Glutamatergic neuron (in vitro differentiated cells): ENCODE data around the gene DENND4B. TPM values are rescaled to one million over a fixed set of nuclear protein-coding genes. Genes with fewer than 3 reads are reported as not detected.

ENCODE experiments used
- DNase-seq: peaks from one replicate; pipeline ENCODE4 v3.0.0; 2022
- H3K27ac Mint-ChIP-seq: one replicate; pipeline ENCODE4 v1.8.0; 2020; ENCODE audit warnings: mild to moderate bottlenecking, mixed read lengths, inconsistent platforms; ENCODE audit not compliant: unreplicated experiment
- H3K27me3 Mint-ChIP-seq: one replicate; pipeline ENCODE4 v1.8.0; 2020; ENCODE audit warnings: mild to moderate bottlenecking, moderate library complexity, mixed read lengths, inconsistent platforms; ENCODE audit not compliant: unreplicated experiment
- H3K36me3 Mint-ChIP-seq: one replicate; pipeline ENCODE4 v1.8.0; 2020; ENCODE audit warnings: mild to moderate bottlenecking, mixed read lengths, inconsistent platforms; ENCODE audit not compliant: unreplicated experiment
- H3K4me1 Mint-ChIP-seq: one replicate; pipeline ENCODE4 v1.8.0; 2020; ENCODE audit warnings: mild to moderate bottlenecking, low read depth, mixed read lengths, inconsistent platforms; ENCODE audit not compliant: unreplicated experiment
- H3K4me3 Mint-ChIP-seq: one replicate; pipeline ENCODE4 v1.8.0; 2020; ENCODE audit warnings: mild to moderate bottlenecking, mixed read lengths, inconsistent platforms; ENCODE audit not compliant: unreplicated experiment
- H3K9me3 Mint-ChIP-seq: one replicate; pipeline ENCODE4 v1.8.0; 2020; ENCODE audit warnings: mild to moderate bottlenecking, moderate library complexity, mixed read lengths, inconsistent platforms; ENCODE audit not compliant: unreplicated experiment
- total RNA-seq: library from RNA; stranded (reverse); fragmentation: NEBNext Ultra II Directional; extraction: Animal tissue kit (Norgen Biotek cat#: 25700); gene quantifications from one replicate; pipeline ENCODE4 v1.2.1, GENCODE V29; 2021; ENCODE audit not compliant: unreplicated experiment
- TF ChIP-seq, protein P1 (sequence below): fragments of 200-600 bp; sonication (generic); IDR thresholded peaks from one replicate; pipeline ENCODE4 v1.5.0; 2021; ENCODE audit not compliant: partially characterized antibody, unreplicated experiment

DENND4B gene
- total RNA-seq, 1 donor from 2014 or later: 72.9 TPM

DNA sequence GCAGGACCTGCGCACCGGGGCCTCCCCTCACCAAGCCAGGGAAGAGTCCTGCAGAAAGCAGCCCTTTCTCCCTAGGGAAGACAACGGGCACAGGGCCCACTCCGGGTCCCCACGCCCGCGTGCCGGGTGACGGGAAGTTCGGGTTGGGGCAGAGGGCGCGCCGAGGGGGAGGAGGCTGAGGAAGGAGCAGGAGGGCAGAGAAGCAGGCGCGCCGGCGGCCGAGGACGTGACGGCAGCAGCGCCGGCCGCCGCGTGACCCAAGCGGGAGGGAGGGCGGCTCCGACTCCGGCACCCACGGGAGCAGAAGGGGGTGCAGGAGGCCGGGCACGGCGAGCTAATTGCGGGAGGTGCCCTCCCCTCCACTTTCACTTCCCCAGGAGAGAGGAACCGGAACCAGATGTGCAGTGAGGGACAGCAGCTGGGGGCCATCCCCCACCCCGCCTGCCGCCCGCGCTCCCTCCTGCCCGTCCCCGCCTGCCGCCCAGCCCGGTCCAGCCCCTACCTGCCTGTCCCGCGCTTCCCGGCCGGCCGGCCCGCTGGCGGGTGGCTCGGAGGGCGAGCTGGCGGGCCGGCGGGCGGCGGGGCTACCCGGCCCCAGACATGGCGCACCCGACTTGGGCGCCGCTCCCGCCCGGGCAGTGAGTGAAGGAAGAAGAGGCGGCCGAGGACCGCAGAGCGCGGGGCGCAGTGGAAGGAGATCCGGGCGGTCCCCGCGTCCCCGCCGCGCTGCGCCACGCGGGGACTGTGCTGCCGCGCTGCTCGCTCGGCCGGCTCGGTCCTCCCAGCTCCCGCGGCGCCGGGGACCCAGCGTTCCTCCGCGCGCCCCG, 510 bp downstream of the DENND4B start:
- TF ChIP-seq, protein P1, sequence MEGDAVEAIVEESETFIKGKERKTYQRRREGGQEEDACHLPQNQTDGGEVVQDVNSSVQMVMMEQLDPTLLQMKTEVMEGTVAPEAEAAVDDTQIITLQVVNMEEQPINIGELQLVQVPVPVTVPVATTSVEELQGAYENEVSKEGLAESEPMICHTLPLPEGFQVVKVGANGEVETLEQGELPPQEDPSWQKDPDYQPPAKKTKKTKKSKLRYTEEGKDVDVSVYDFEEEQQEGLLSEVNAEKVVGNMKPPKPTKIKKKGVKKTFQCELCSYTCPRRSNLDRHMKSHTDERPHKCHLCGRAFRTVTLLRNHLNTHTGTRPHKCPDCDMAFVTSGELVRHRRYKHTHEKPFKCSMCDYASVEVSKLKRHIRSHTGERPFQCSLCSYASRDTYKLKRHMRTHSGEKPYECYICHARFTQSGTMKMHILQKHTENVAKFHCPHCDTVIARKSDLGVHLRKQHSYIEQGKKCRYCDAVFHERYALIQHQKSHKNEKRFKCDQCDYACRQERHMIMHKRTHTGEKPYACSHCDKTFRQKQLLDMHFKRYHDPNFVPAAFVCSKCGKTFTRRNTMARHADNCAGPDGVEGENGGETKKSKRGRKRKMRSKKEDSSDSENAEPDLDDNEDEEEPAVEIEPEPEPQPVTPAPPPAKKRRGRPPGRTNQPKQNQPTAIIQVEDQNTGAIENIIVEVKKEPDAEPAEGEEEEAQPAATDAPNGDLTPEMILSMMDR: no peak
- H3K4me1 Mint-ChIP-seq: peaks cover 3% of the 10 kb centered on the region
- peak; percentile 71 for DNase-seq
- peak overlapping the region; percentile 84 for H3K27ac Mint-ChIP-seq
- H3K27me3 Mint-ChIP-seq: peaks cover 3% of the 10 kb centered on the region
- peaks cover 7% of the 10 kb centered on the region for H3K9me3 Mint-ChIP-seq
- peak overlapping the region; percentile 89 for H3K4me3 Mint-ChIP-seq
- H3K36me3 Mint-ChIP-seq: no peaks in the 10 kb centered on the region

DNA sequence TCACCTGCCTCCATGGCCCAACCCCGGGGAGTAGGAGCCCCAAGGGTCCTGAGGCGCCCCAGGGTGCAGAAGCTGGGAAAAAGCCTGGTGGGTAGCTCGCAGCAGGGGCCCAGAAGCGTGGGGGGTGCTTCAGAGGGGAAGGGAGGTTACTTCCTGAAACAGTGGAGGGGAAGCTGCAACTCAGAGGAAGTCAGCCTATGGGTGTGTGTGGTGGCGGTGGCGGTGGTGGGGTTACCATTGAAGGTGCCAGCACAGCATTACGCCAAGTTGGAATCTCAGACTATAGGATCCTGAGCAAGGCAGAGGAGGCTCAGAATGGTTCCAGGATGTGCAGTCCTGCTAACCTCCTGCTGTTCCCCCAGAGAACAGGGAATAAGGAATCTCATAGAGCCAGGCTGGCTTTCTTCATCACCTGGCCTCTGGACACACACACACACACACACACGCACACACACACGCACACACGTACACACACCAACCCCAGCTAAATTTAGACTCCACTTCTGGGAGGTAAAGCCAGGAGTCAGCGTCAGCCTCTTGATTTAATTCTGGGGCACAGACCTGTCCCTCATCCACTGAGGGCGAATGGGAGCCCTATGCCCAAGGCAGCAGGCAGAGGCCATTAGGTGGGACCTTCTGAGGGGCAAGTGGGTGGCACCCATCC, 1.3 kb downstream of the DENND4B start:
- Mint-ChIP-seq H3K36me3 (no peaks in the 10 kb centered on the region), H3K27me3 (peaks cover 6% of the 10 kb centered on the region), H3K9me3 (peaks cover 7% of the 10 kb centered on the region), H3K4me3 (peak overlapping the region; percentile 89), H3K27ac (peak overlapping the region; percentile 84), H3K4me1 (peaks cover 3% of the 10 kb centered on the region)
- TF ChIP-seq, protein P1: no peak
- no peak for DNase-seq

DNA sequence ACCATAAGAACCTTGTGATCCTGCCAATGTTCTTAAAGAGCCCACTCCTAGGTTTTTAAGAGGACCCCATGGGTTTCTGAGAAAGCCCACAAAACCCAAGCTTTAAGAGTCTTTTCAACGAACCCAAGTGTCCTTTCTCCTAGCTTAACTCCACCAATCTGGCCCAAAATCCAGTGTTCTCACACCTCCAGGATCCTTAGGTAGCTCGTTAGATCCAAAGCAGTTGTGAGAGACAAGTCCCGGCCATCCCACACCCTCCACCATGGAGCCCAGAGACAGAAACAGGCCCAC, 1.7 kb downstream of the DENND4B start:
- Mint-ChIP-seq H3K9me3 (peaks cover 7% of the 10 kb centered on the region), H3K36me3 (no peaks in the 10 kb centered on the region), H3K27me3 (peaks cover 7% of the 10 kb centered on the region), H3K4me1 (peaks cover 3% of the 10 kb centered on the region), H3K27ac (no peak overlapping the region), H3K4me3 (no peak overlapping the region)
- DNase-seq: no peak
- TF ChIP-seq, protein P1: no peak

DNA sequence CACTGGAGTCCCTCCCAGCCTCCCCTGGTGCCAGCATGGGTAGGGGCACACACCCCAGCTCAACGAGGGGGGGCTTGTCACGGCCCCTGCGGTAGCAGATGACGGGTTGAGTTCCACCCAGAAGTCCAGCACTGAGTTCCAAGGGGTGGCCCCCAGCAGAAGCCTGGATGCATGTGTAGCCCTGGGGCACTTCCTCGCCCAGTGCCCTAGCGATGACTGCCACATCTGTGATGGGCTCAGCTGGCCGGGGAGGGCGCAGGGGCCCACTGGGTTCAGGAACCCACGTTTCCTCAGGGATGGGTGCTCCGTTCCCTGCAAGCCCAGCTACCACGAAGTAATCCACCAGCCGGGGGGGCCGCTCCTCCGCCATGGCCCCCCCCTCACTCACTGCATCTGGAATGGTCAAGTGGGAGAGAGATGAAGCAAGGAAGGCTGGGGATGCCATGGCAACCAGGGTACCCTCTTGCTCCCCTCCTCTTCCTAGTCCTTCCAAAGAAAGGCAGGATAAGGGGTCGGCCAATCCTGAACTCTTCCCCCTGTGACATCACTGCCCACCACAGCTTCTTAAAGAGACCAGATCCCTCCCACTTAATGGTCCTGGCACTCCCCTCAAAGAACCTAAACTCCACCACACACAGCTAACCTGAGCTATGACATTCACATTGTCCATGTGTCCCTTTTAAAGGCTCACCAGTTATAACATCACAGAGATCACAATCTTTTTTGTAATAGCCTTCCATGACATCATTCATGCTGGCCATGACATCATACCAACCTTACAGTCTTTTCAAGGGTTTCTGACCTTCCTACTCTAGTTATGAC, 2.3 kb downstream of the DENND4B start:
- TF ChIP-seq, protein P1: no peak
- no peak for DNase-seq
- Mint-ChIP-seq H3K27me3 (peaks cover 7% of the 10 kb centered on the region), H3K4me1 (peaks cover 3% of the 10 kb centered on the region), H3K9me3 (peaks cover 7% of the 10 kb centered on the region), H3K36me3 (no peaks in the 10 kb centered on the region), H3K4me3 (peak overlapping the region; percentile 26), H3K27ac (no peak overlapping the region)
